ENCODE measurements around the gene SEC14L2. TPM values are rescaled to one million over a fixed set of nuclear protein-coding genes. Genes with fewer than 3 reads are reported as not detected.

The SEC14L2 gene
- total and polyA plus RNA-seq, 10 of the 15 experiments (the other 5 are each of a cell fraction or from before 2014, with no cell fraction given) = 0.08 to 4.0 (median 0.48) TPM

DNA sequence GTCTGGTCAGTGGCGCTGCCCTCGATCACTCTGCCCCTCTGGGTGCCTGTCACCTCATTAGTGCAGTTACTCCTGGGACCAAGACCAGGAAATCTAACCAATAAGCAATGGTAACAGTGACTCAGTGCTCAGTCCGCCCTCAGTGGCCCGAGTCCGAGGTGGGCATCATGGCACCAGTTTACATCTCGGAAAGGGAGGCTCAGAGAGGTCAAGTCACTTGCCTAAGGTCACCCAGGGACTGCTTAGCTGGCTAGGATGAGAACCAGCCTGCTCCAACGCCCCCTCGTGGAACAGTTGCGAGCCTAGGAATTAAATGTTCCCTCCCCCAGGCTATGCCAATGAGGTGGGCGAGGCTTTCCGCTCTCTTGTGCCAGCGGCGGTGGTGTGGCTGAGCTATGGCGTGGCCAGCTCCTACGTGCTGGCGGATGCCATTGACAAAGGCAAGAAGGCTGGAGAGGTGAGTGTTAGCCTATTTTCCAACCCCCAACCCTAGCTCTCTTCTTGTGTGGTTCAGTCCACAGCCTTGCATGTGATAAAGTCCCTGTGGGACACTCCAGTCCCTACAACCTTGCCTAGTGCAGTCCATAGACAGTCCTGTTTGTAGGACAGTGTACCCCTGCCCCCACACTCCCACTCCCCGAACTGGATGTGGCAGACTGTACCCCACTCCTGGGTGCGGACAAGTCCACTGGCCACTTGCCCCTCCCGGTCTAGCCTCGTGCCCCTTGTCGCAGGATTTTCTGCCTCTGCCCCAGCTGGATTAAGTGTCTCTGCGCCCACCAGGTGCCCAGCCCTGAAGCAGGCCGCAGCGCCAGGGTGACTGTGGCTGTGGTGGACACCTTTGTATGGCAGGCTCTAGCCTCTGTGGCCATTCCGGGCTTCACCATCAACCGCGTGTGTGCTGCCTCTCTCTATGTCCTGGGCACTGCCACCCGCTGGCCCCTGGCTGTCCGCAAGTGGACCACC lies 29.9 kb downstream of the SEC14L2 start (continued):
- TF ChIP-seq POU2F2 (IDR thresholded peaks at IDR 0.05; ENCODE audit: borderline replicate concordance, low read depth, low read length) (peak; percentile 65; the same call in 1 of the 3 replicates), BHLHE40 (IDR thresholded peaks at IDR 0.05; ENCODE audit: borderline replicate concordance in 1 of 2, low read depth in 2 of 2, low read length in 1 of 2) (peak; percentile 34 to 55; a peak in 3 of 4 replicates), JUNB (IDR thresholded peaks at IDR 0.05) (no peak), ZNF274 (IDR thresholded peaks at IDR 0.05; ENCODE audit: insufficient read depth, insufficient read length) (no peak), EGR1 (IDR thresholded peaks at IDR 0.05; ENCODE audit: borderline replicate concordance in 1 of 2, low read depth in 2 of 2, low read length in 2 of 2) (0 out of 3 replicates have a peak, but pooled peaks of 1 of the 2 experiments have one; percentile 4), ESRRA (IDR thresholded peaks at IDR 0.05; ENCODE audit: low read length) (peak; percentile 88; the same call in 1 of the 2 replicates), IKZF2 (IDR thresholded peaks at IDR 0.05) (0 out of 4 replicates have a peak, but pooled peaks of 1 of the 2 experiments have one; percentile 11), YY1 (IDR thresholded peaks at IDR 0.05; ENCODE audit: low read depth, low read length) (peak; percentile 50; the same call in 1 of the 2 replicates), SMARCA5 (IDR thresholded peaks at IDR 0.05) (peak; percentile 100), NFYA (IDR thresholded peaks at IDR 0.05; ENCODE audit: borderline replicate concordance, low read depth, low read length) (no peak), STAT1 (conservative IDR thresholded peaks at IDR 0.05) (no peak)
- TF ChIP-seq, protein P1, sequence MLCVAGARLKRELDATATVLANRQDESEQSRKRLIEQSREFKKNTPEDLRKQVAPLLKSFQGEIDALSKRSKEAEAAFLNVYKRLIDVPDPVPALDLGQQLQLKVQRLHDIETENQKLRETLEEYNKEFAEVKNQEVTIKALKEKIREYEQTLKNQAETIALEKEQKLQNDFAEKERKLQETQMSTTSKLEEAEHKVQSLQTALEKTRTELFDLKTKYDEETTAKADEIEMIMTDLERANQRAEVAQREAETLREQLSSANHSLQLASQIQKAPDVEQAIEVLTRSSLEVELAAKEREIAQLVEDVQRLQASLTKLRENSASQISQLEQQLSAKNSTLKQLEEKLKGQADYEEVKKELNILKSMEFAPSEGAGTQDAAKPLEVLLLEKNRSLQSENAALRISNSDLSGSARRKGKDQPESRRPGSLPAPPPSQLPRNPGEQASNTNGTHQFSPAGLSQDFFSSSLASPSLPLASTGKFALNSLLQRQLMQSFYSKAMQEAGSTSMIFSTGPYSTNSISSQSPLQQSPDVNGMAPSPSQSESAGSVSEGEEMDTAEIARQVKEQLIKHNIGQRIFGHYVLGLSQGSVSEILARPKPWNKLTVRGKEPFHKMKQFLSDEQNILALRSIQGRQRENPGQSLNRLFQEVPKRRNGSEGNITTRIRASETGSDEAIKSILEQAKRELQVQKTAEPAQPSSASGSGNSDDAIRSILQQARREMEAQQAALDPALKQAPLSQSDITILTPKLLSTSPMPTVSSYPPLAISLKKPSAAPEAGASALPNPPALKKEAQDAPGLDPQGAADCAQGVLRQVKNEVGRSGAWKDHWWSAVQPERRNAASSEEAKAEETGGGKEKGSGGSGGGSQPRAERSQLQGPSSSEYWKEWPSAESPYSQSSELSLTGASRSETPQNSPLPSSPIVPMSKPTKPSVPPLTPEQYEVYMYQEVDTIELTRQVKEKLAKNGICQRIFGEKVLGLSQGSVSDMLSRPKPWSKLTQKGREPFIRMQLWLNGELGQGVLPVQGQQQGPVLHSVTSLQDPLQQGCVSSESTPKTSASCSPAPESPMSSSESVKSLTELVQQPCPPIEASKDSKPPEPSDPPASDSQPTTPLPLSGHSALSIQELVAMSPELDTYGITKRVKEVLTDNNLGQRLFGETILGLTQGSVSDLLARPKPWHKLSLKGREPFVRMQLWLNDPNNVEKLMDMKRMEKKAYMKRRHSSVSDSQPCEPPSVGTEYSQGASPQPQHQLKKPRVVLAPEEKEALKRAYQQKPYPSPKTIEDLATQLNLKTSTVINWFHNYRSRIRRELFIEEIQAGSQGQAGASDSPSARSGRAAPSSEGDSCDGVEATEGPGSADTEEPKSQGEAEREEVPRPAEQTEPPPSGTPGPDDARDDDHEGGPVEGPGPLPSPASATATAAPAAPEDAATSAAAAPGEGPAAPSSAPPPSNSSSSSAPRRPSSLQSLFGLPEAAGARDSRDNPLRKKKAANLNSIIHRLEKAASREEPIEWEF (IDR thresholded peaks at IDR 0.05; ENCODE audit: insufficient replicate concordance, low read depth, low read length) = no peak
- TF ChIP-seq, protein P2, sequence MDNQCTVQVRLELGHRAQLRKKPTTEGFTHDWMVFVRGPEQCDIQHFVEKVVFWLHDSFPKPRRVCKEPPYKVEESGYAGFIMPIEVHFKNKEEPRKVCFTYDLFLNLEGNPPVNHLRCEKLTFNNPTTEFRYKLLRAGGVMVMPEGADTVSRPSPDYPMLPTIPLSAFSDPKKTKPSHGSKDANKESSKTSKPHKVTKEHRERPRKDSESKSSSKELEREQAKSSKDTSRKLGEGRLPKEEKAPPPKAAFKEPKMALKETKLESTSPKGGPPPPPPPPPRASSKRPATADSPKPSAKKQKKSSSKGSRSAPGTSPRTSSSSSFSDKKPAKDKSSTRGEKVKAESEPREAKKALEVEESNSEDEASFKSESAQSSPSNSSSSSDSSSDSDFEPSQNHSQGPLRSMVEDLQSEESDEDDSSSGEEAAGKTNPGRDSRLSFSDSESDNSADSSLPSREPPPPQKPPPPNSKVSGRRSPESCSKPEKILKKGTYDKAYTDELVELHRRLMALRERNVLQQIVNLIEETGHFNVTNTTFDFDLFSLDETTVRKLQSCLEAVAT (IDR thresholded peaks at IDR 0.05) = no peak; the same call in 1 of the 2 replicates
- TF ChIP-seq, protein P3, sequence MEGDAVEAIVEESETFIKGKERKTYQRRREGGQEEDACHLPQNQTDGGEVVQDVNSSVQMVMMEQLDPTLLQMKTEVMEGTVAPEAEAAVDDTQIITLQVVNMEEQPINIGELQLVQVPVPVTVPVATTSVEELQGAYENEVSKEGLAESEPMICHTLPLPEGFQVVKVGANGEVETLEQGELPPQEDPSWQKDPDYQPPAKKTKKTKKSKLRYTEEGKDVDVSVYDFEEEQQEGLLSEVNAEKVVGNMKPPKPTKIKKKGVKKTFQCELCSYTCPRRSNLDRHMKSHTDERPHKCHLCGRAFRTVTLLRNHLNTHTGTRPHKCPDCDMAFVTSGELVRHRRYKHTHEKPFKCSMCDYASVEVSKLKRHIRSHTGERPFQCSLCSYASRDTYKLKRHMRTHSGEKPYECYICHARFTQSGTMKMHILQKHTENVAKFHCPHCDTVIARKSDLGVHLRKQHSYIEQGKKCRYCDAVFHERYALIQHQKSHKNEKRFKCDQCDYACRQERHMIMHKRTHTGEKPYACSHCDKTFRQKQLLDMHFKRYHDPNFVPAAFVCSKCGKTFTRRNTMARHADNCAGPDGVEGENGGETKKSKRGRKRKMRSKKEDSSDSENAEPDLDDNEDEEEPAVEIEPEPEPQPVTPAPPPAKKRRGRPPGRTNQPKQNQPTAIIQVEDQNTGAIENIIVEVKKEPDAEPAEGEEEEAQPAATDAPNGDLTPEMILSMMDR (IDR thresholded peaks at IDR 0.05 in 2 of 3, conservative IDR thresholded peaks at IDR 0.05 in 1 of 3; ENCODE audit: control insufficient read depth in 2 of 3, extremely low read depth in 1 of 3, insufficient read depth in 1 of 3, low read depth in 3 of 3, low read length in 3 of 3) = peak; percentile 79 to 82 (median 81)
- TF ChIP-seq, protein P4, sequence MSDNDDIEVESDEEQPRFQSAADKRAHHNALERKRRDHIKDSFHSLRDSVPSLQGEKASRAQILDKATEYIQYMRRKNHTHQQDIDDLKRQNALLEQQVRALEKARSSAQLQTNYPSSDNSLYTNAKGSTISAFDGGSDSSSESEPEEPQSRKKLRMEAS (IDR thresholded peaks at IDR 0.05; ENCODE audit: low read depth, low read length) = peak; percentile 47; the same call in 1 of the 2 replicates
- TF ChIP-seq, protein P5, sequence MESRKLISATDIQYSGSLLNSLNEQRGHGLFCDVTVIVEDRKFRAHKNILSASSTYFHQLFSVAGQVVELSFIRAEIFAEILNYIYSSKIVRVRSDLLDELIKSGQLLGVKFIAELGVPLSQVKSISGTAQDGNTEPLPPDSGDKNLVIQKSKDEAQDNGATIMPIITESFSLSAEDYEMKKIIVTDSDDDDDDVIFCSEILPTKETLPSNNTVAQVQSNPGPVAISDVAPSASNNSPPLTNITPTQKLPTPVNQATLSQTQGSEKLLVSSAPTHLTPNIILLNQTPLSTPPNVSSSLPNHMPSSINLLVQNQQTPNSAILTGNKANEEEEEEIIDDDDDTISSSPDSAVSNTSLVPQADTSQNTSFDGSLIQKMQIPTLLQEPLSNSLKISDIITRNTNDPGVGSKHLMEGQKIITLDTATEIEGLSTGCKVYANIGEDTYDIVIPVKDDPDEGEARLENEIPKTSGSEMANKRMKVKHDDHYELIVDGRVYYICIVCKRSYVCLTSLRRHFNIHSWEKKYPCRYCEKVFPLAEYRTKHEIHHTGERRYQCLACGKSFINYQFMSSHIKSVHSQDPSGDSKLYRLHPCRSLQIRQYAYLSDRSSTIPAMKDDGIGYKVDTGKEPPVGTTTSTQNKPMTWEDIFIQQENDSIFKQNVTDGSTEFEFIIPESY (IDR thresholded peaks at IDR 0.05) = no peak

Measured in GM12878 (cell line).